HepG2 (cell line): ENCODE data around the gene RCCD1. TPM values are rescaled to one million over a fixed set of nuclear protein-coding genes. Genes with fewer than 3 reads are reported as not detected.
A peak's percentile ranks its signal among the peaks of the same experiment; 100 is the strongest.

ENCODE experiments used
- ELF1 ChIP-seq: sonication (generic); formaldehyde crosslinking; IDR thresholded peaks from 2 replicates; pipeline ENCODE4 v1.4.0; 2020; ENCODE audit warnings: missing genetic modification reagents
- GTF2F1 ChIP-seq: fragments of 150-350 bp; IDR thresholded peaks from 2 replicates; pipeline ENCODE4 v1.6.1; 2014; ENCODE audit warnings: low read length
- HDAC1 ChIP-seq: sonication (generic); formaldehyde crosslinking; IDR thresholded peaks from 2 replicates; pipeline ENCODE4 v1.5.1; 2020; ENCODE audit warnings: mild to moderate bottlenecking, missing genetic modification reagents
- HMGXB4 ChIP-seq, 2 experiments: sonication (generic) in 1 of 2; formaldehyde crosslinking in 1 of 2; IDR thresholded peaks; 2 replicates each; pipeline versions ENCODE4 v1.4.0 to v1.6.1; 2018 to 2020; ENCODE audit warnings: missing genetic modification reagents in 2 of 2, borderline replicate concordance in 1 of 2, low read depth in 1 of 2, mild to moderate bottlenecking in 1 of 2, missing biosample characterization in 1 of 2
- IRF2 ChIP-seq: IDR thresholded peaks from 2 replicates; pipeline ENCODE4 v1.6.1; 2018; ENCODE audit warnings: missing genetic modification reagents, missing compliant biosample characterization
- JUN ChIP-seq: sonication (generic); formaldehyde crosslinking; IDR thresholded peaks from 2 replicates; pipeline ENCODE4 v1.4.0; 2020; ENCODE audit warnings: mild to moderate bottlenecking, missing genetic modification reagents
- KMT2A ChIP-seq: sonication (generic); formaldehyde crosslinking; IDR thresholded peaks from 2 replicates; pipeline ENCODE4 v1.4.0; 2020; ENCODE audit warnings: missing genetic modification reagents
- NFATC3 ChIP-seq: sonication (generic); formaldehyde crosslinking; IDR thresholded peaks from 2 replicates; pipeline ENCODE4 v1.5.1; 2020; ENCODE audit warnings: mild to moderate bottlenecking, missing genetic modification reagents
- PRDM4 ChIP-seq: sonication (generic); formaldehyde crosslinking; IDR thresholded peaks from 2 replicates; pipeline ENCODE4 v1.9.0; 2021; ENCODE audit warnings: missing genetic modification reagents, borderline replicate concordance
- RARG ChIP-seq: sonication (generic); formaldehyde crosslinking; IDR thresholded peaks from 2 replicates; pipeline ENCODE4 v1.4.0; 2020; ENCODE audit warnings: low read depth, mild to moderate bottlenecking, missing genetic modification reagents
- RBFOX2 ChIP-seq: fragments of 200-400 bp; formaldehyde crosslinking; IDR thresholded peaks from 2 replicates; pipeline ENCODE4 v1.6.1; 2017; ENCODE audit warnings: low read depth, mild to moderate bottlenecking, low read length
- REPIN1 ChIP-seq: sonication (generic); formaldehyde crosslinking; IDR thresholded peaks from 2 replicates; pipeline ENCODE4 v1.8.0; 2022; ENCODE audit warnings: missing genetic modification reagents, low read depth, mild to moderate bottlenecking, borderline replicate concordance
- RERE ChIP-seq: IDR thresholded peaks from 2 replicates; pipeline ENCODE4 v1.6.1; 2016; ENCODE audit warnings: low read depth, missing genetic modification reagents, missing compliant biosample characterization
- SAP130 ChIP-seq: IDR thresholded peaks from 2 replicates; pipeline ENCODE4 v1.6.1; 2016; ENCODE audit warnings: low read depth
- TBX2 ChIP-seq: sonication (generic); formaldehyde crosslinking; IDR thresholded peaks from 2 replicates; pipeline ENCODE4 v1.5.0; 2020; ENCODE audit warnings: missing genetic modification reagents, mild to moderate bottlenecking, borderline replicate concordance
- ZEB1 ChIP-seq: IDR thresholded peaks from 2 replicates; pipeline ENCODE4 v1.6.1; 2012; ENCODE audit warnings: mild to moderate bottlenecking, low read depth, inconsistent platforms; ENCODE audit not compliant: insufficient replicate concordance
- ZNF543 ChIP-seq: sonication (generic); formaldehyde crosslinking; IDR thresholded peaks from 2 replicates; pipeline ENCODE4 v1.4.0; 2020; ENCODE audit warnings: mild to moderate bottlenecking, missing genetic modification reagents
- ZNF547 ChIP-seq: sonication (generic); formaldehyde crosslinking; IDR thresholded peaks from 2 replicates; pipeline ENCODE4 v1.5.1; 2020; ENCODE audit warnings: mild to moderate bottlenecking, missing genetic modification reagents
- ZNF607 ChIP-seq: sonication (generic); formaldehyde crosslinking; IDR thresholded peaks from 2 replicates; pipeline ENCODE4 v1.5.1; 2020; ENCODE audit warnings: missing genetic modification reagents, mild to moderate bottlenecking, borderline replicate concordance
- ZNF792 ChIP-seq: IDR thresholded peaks from 2 replicates; pipeline ENCODE4 v1.6.1; 2016
- polyA plus RNA-seq, 8 experiments: library from polyadenylated mRNA; depleted of rRNA in 3 of 8; stranded (reverse) in 7 of 8; unstranded in 1 of 8; fragments of >200 nt; fragmentation: Illumina TruSeq in 4 of 8; extraction: Trizol in 4 of 8; gene quantifications; 2 replicates each; pipeline versions ENCODE4 v1.2.1 to v1.2.3, GENCODE V29; 2011 to 2016; ENCODE audit warnings: low read depth in 4 of 8, missing spikeins in 1 of 8, mixed read lengths in 1 of 8; ENCODE audit not compliant: insufficient read depth in 1 of 8
- total RNA-seq, 5 experiments: library from RNA; depleted of rRNA; stranded (reverse); fragments of >200 nt; fragmentation: Illumina TruSeq; extraction: Trizol; gene quantifications; 2 replicates each; pipeline ENCODE4 v1.2.3, GENCODE V29; 2016; ENCODE audit warnings: low read depth in 1 of 5

RCCD1 gene
- total and polyA plus RNA-seq, 2 of the 13 experiments (the other 11 are each of a cell fraction or from before 2014, with no cell fraction given): 14.1 to 15.1 TPM

- TF ChIP-seq ZEB1 (peak; percentile 91), PRDM4 (no peak), ZNF792 (CRISPR knock-in tag) (no peak), ELF1 (CRISPR knock-in tag) (peak; percentile 41; the same call in 1 of the 2 replicates), IRF2 (CRISPR knock-in tag) (0 out of 2 replicates have a peak, but pooled peaks have one; percentile 29), HMGXB4 (CRISPR knock-in tag; IDR thresholded peaks at IDR 0.05; ENCODE audit: borderline replicate concordance in 1 of 2, low read depth in 1 of 2) (peak; percentile 67 to 71; a peak in 2 of 4 replicates), RBFOX2 (no peak), ZNF543 (no peak), KMT2A (0 out of 2 replicates have a peak, but pooled peaks have one; percentile 20), NFATC3 (CRISPR knock-in tag) (0 out of 2 replicates have a peak, but pooled peaks have one; percentile 57), RARG (CRISPR knock-in tag) (no peak), JUN (no peak), SAP130 (peak; percentile 63; the same call in 1 of the 2 replicates), TBX2 (CRISPR knock-in tag) (0 out of 2 replicates have a peak, but pooled peaks have one; percentile 10), ZNF607 (CRISPR knock-in tag) (no peak), HDAC1 (CRISPR knock-in tag) (peak; percentile 60; the same call in 1 of the 2 replicates), ZNF547 (CRISPR knock-in tag) (0 out of 2 replicates have a peak, but pooled peaks have one; percentile 57), RERE (no peak), GTF2F1 (no peak), REPIN1 (CRISPR knock-in tag) (no peak; the same call in 1 of the 2 replicates)
Observed at GRCh38 chr15:90934256-90934948, 20.3 kb upstream of the RCCD1 start (continued).
